Natural killer cell treated with Interleukin-12 subunit alpha and Interleukin-12 subunit beta and Interleukin-15 and Interleukin-18, amount 100 ng/mL, for 72 hours (primary cell): ENCODE data around the gene EHBP1L1. TPM values are rescaled to one million over a fixed set of nuclear protein-coding genes. Genes with fewer than 3 reads are reported as not detected.
A peak's percentile ranks its signal among the peaks of the same experiment; 100 is the strongest.

ENCODE experiments used
- ATAC-seq, 2 donors: fragments of 150-1000 bp; cut with Tn5 transposase in 1 of 2; sonication (Bioruptor Pico), chemical (Tn5 transposase) in 1 of 2; 2 replicates each; pipeline ENCODE4 v1.10.0; 2021
- DNase-seq: peaks from one replicate; pipeline ENCODE4 v3.0.0; 2022; ENCODE audit warnings: low spot score
- H3K27ac Mint-ChIP-seq, 2 donors: 1 replicate in 1 of 2; 2 replicates in 1 of 2; pipeline ENCODE4 v1.8.0; 2022; ENCODE audit warnings: mixed read lengths in 2 of 2, mild to moderate bottlenecking in 1 of 2, moderate library complexity in 1 of 2
- H3K27me3 Mint-ChIP-seq, 2 donors: 1 replicate in 1 of 2; 2 replicates in 1 of 2; pipeline ENCODE4 v1.8.0; 2022; ENCODE audit warnings: mixed read lengths in 2 of 2
- H3K36me3 Mint-ChIP-seq: one replicate; pipeline ENCODE4 v1.8.0; 2022; ENCODE audit warnings: mixed read lengths
- H3K4me1 Mint-ChIP-seq, 2 donors: 1 replicate in 1 of 2; 2 replicates in 1 of 2; pipeline ENCODE4 v1.8.0; 2022; ENCODE audit warnings: low read depth in 2 of 2, mixed read lengths in 2 of 2, mild to moderate bottlenecking in 1 of 2
- H3K4me3 Mint-ChIP-seq: one replicate; pipeline ENCODE4 v1.8.0; 2022; ENCODE audit warnings: mixed read lengths
- H3K9me3 Mint-ChIP-seq: 2 replicates; pipeline ENCODE4 v1.8.0; 2022; ENCODE audit warnings: mixed read lengths
- total RNA-seq, 2 donors: library from RNA; stranded (reverse); gene quantifications; one replicate each; pipeline ENCODE4 v1.2.3, GENCODE V29; 2022

Gene EHBP1L1
- total RNA-seq, result 100 to 1,000 TPM; 156 to 188 TPM

DNA sequence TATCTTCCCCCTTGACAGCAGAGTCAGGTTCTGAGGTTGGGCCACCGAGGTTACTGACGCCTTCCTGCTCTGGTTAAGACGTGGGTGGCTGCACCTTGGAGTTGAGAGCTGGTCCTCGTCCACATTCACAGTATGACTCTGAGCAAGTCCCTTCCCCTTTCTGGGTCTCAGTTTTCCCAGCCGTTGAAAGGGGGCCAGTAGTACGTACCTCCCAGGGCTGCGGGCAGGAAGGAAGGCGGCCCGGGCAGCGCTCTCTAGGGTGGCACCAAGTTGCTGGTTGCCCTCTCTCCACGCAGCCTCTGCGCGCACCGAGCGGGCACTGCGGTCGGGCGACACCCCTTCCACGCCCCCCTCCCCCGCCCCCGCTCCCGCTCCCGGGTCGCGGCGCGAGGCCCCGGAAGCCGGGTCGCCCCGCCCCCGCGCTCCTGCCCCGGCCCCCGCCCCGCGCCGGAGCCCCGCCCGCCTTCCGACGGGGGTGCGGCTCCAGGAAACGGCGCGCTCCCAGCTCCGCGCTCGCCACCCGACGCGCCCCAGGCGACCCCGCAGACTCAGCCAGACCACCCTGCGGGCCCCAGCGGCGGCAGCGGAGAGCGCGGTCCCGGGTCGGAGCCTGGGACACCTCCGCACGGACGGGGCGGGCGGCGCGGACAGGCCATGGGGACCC lies at the start of gene EHBP1L1:
Gene EHBP1L1 (plus strand): TSS at position 486 of the 664 bp plus-strand sequence. CDS start 250 bp downstream, outside the sequence.
- Mint-ChIP-seq H3K27ac (peak within 1 kb of the TSS; percentile 87 to 93), H3K4me3 (peak within 1 kb of the TSS; percentile 88), H3K36me3 (no peaks in the 10 kb centered on the region), H3K4me1 (peaks cover 47 to 53% of the 10 kb centered on the region in 2 donors), H3K9me3 (no peaks in the 10 kb centered on the region), H3K27me3 (no peaks in the 10 kb centered on the region)
- peak; percentile 90 for DNase-seq
- peak; percentile 58 to 69 for ATAC-seq

DNA sequence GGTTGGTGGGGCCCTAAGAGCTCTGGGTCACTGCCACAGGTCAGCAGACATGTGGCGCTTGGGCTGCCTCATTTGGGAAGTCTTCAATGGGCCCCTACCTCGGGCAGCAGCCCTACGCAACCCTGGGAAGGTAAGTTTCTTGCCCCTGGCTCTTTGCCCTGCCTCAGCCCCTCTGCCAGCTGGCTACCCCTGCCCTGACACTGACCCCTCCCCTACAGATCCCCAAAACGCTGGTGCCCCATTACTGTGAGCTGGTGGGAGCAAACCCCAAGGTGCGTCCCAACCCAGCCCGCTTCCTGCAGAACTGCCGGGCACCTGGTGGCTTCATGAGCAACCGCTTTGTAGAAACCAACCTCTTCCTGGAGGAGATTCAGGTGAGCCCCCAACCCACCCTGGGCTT lies 49.1 kb upstream of the EHBP1L1 start:
- peaks cover 23 to 33% of the 10 kb centered on the region in 2 donors for H3K4me1 Mint-ChIP-seq
- no peaks in the 10 kb centered on the region for H3K27me3 Mint-ChIP-seq
- no peaks in the 10 kb centered on the region for H3K36me3 Mint-ChIP-seq
- no peaks in the 10 kb centered on the region for H3K9me3 Mint-ChIP-seq
- H3K4me3 Mint-ChIP-seq, result peak overlapping the region; percentile 60
- DNase-seq (no peak), ATAC-seq (no peak)
- H3K27ac Mint-ChIP-seq, result no peak overlapping the region

DNA sequence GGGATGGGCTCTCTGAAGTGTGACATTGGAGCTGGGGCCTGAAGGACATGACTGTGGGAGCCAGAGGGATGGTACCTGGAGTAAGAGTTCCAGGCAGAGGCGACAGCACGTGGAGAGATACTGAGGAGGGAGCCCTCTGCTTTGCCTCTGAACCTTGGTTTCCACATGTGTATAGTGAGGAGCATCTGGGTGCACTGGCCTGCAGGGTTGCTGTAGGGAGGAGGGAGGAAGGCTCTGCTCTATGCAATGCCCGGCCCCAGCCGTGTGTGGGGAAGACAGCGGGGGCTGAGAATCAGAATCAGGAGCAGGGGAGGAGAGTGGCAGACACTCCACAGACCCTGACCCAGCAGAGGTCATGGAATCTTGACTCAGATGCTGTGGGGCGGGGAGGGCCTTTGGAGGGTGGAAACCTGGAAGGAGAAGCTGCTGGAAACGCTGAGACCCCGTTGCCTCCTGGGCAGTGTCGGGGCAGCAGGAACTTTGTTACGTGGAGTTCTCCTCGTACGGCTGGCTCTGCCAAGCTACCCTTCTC lies 47.0 kb upstream of the EHBP1L1 start:
- no peak for ATAC-seq
- H3K27ac Mint-ChIP-seq, result no peak overlapping the region

DNA sequence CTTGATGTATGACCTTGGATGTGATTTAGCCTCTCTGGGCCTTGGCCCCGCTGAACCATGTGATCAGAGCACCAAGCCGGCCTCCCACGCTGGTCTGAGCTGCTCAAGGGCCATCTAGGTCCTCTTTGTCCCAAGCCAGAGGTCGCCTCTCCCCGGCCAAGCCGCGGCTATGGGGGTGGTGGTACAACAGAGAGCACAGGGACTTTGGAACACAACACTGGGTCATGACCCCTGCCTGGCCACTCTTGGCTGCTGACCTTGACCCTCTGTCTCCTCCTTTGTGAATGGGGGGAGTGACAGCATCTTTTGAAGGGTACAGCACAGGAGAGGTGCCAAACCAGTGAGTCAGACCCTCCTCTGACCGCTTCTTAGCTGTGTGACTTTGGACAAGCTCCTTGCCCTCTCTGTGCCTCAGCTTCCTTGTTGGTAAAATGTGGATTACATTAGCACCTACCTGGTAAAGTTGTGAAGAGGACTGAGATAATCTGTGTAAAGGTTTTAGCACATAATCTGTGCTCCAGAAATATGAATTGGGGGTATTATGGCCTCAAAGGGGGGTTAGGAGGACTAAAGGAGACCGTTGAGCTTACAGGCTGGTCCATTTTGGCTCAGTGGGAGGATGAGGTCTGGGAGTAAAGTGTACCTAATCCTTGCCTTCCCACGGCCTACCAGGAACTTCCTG lies 46.2 kb upstream of the EHBP1L1 start:
- ATAC-seq (no peak), DNase-seq (no peak)
- H3K4me1 Mint-ChIP-seq, result peaks cover 6 to 17% of the 10 kb centered on the region in 2 donors
- H3K36me3 Mint-ChIP-seq, result no peaks in the 10 kb centered on the region
- no peak overlapping the region for H3K27ac Mint-ChIP-seq
- H3K4me3 Mint-ChIP-seq, result no peak overlapping the region
- H3K27me3 Mint-ChIP-seq, result no peaks in the 10 kb centered on the region
- H3K9me3 Mint-ChIP-seq, result no peaks in the 10 kb centered on the region

More for the DNA sequence above, 47.0 kb upstream of the EHBP1L1 start:
- Mint-ChIP-seq H3K9me3 (no peaks in the 10 kb centered on the region), H3K27me3 (no peaks in the 10 kb centered on the region), H3K4me3 (no peak overlapping the region), H3K36me3 (no peaks in the 10 kb centered on the region), H3K4me1 (peaks cover 12 to 19% of the 10 kb centered on the region in 2 donors)
- DNase-seq, result no peak

DNA sequence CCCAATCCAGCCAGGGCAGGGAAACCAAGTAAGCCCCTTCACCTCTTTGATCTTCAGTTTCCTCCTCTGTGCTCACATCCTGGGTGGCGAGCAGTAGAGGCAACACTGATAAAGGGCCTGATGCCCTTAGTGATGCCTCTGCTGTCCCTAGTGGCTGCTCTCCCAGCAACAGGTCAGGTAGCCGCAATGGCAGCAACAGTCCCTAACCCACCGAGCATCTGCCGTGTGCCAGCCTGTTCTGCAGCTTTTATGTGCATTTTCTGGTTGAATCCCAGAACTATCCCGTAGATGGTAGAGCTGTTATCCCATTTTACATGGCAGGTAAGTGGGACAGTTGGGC lies 45.7 kb upstream of the EHBP1L1 start:
- Mint-ChIP-seq H3K9me3 (no peaks in the 10 kb centered on the region), H3K27ac (no peak overlapping the region), H3K4me3 (no peak overlapping the region), H3K36me3 (no peaks in the 10 kb centered on the region), H3K27me3 (no peaks in the 10 kb centered on the region), H3K4me1 (peaks cover 5 to 18% of the 10 kb centered on the region in 2 donors)
- ATAC-seq, result no peak
- no peak for DNase-seq

DNA sequence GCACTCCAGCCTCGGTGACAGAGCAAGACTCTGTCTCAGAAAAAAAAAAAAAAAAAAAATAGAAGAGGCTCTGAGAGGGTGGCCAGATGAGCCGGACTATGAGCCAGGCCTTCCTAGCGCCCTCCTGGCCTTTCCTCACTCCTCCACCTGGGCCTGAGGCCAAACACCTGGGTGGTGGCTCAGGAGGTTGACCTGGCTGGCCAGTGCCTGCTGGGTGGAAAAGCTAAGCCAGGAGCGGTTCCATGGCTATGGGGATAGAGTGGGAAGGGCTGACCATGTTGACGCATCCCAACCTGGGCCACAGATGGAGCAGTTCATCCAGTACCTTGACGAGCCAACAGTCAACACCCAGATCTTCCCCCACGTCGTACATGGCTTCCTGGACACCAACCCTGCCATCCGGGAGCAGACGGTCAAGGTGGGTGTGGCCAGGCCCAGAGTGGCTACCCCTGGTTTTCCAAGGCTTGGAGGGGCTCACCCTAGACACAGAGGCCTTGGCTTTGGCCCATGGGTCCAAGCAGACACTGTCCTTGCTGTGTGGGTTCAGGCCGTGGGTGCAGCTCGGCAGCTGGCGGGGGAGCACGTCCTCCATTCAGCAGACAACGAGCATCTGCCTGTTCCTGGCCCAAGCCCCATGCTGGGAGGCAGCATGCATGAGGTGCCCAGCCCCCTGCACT lies 43.3 kb upstream of the EHBP1L1 start:
- no peaks in the 10 kb centered on the region for H3K9me3 Mint-ChIP-seq
- H3K4me1 Mint-ChIP-seq, result peaks cover 5 to 10% of the 10 kb centered on the region in 2 donors
- DNase-seq, result no peak
- no peaks in the 10 kb centered on the region for H3K36me3 Mint-ChIP-seq
- ATAC-seq, result no peak
- no peak overlapping the region for H3K4me3 Mint-ChIP-seq
- H3K27ac Mint-ChIP-seq, result no peak overlapping the region
- H3K27me3 Mint-ChIP-seq, result no peaks in the 10 kb centered on the region

DNA sequence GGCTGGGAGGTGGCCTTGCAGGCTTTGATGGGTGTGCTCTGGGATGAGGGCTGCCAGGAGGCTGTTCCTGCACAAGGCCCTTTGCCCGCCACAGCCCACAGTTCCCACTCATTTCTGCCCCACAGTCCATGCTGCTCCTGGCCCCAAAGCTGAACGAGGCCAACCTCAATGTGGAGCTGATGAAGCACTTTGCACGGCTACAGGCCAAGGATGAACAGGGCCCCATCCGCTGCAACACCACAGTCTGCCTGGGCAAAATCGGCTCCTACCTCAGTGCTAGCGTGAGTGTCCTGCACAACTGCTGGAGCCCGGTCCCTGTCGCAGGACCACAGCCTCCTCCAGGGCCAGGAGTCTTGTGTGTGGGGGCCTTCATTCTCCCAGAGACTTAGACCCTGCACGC lies 40.8 kb upstream of the EHBP1L1 start:
- Mint-ChIP-seq H3K9me3 (no peaks in the 10 kb centered on the region), H3K27ac (peak overlapping the region in 1 of 2 donors; percentile 9), H3K4me3 (no peak overlapping the region), H3K36me3 (no peaks in the 10 kb centered on the region), H3K27me3 (no peaks in the 10 kb centered on the region), H3K4me1 (peaks cover 0 to 5% of the 10 kb centered on the region in 2 donors)
- DNase-seq (no peak), ATAC-seq (no peak)

DNA sequence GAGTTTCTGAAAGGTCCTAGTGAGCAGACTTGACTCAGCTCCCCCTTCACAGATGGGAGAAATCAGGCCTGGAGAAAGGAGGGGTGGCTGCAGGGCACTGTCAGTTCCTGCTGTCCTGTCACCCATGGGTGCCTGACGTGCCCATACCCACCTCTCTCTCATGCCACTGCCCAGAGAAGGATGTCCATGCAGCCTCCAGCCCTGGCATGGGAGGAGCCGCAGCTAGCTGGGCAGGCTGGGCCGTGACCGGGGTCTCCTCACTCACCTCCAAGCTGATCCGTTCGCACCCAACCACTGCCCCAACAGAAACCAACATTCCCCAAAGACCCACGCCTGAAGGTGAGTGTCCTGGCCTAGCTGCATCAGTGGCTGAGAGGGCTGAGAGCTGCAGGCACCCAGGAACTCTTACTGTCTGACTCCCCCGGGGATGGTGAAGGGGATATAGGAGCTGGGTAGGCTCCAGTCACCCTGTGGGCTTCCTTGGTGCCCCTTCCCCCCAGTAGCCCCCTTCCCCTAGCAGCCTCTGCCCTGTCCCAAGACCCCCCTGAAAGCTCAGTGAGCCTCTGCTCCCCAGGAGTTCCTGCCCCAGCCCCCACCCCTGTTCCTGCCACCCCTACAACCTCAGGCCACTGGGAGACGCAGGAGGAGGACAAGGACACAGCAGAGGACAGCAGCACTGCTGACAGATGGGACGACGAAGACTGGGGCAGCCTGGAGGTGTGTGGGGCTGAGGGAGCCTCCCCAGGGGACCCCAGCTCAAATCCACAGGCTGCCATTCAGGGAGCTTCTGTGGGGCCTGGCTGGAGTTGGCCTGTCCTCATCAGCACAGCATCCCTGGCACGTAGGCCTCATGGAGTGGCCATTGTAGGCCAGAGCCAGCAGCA lies 39.2 kb upstream of the EHBP1L1 start:
- H3K4me3 Mint-ChIP-seq, result no peak overlapping the region
- no peaks in the 10 kb centered on the region for H3K9me3 Mint-ChIP-seq
- H3K27me3 Mint-ChIP-seq, result no peaks in the 10 kb centered on the region
- ATAC-seq (no peak), DNase-seq (no peak)
- no peak overlapping the region for H3K27ac Mint-ChIP-seq
- peaks cover under 1 to 8% of the 10 kb centered on the region in 2 donors for H3K4me1 Mint-ChIP-seq
- no peaks in the 10 kb centered on the region for H3K36me3 Mint-ChIP-seq

DNA sequence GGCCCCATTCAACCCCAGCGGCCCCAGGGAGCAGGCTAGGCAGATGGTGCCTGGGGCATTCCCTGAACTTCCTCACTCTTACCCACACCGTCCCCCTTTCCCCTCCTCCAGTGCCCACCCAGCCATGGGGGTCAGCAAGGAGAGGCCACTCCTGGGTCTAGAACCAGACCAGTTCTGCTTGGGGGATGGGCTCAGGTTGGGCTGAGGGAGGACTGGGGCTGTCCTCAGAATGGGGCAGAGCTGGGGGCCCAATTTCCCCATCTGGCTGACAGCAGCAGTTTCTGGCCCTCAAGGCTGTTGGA lies 38.6 kb upstream of the EHBP1L1 start:
- H3K4me1 Mint-ChIP-seq, result peaks cover 6 to 12% of the 10 kb centered on the region in 2 donors
- no peak overlapping the region for H3K4me3 Mint-ChIP-seq
- no peaks in the 10 kb centered on the region for H3K9me3 Mint-ChIP-seq
- peak overlapping the region in 1 of 2 donors; percentile 39 for H3K27ac Mint-ChIP-seq
- no peaks in the 10 kb centered on the region for H3K36me3 Mint-ChIP-seq
- no peaks in the 10 kb centered on the region for H3K27me3 Mint-ChIP-seq
- ATAC-seq (no peak), DNase-seq (no peak)

DNA sequence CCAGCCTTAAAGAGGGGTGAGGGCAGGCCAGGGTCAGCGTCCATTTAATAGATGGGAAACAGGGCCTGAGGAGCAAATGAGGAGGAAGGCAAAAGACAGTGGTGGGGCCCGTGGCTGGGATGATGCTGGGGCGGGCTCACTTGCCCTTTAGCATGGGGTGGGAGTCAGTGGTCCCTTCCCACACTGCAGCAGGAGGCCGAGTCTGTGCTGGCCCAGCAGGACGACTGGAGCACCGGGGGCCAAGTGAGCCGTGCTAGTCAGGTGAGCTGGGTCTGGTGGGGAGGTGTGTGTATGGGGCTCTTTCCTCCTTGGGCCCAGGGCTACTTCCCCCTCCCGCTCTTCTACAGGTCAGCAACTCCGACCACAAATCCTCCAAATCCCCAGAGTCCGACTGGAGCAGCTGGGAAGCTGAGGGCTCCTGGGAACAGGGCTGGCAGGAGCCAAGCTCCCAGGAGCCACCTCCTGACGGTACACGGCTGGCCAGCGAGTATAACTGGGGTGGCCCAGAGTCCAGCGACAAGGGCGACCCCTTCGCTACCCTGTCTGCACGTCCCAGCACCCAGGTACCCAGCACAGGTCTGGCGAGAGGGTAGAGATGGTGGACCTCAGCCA lies 38.1 kb upstream of the EHBP1L1 start:
- Mint-ChIP-seq H3K27me3 (no peaks in the 10 kb centered on the region), H3K36me3 (no peaks in the 10 kb centered on the region), H3K27ac (peak overlapping the region in 1 of 2 donors; percentile 39), H3K4me3 (no peak overlapping the region), H3K9me3 (no peaks in the 10 kb centered on the region), H3K4me1 (peaks cover 9 to 15% of the 10 kb centered on the region in 2 donors)
- no peak for DNase-seq
- ATAC-seq, result no peak

DNA sequence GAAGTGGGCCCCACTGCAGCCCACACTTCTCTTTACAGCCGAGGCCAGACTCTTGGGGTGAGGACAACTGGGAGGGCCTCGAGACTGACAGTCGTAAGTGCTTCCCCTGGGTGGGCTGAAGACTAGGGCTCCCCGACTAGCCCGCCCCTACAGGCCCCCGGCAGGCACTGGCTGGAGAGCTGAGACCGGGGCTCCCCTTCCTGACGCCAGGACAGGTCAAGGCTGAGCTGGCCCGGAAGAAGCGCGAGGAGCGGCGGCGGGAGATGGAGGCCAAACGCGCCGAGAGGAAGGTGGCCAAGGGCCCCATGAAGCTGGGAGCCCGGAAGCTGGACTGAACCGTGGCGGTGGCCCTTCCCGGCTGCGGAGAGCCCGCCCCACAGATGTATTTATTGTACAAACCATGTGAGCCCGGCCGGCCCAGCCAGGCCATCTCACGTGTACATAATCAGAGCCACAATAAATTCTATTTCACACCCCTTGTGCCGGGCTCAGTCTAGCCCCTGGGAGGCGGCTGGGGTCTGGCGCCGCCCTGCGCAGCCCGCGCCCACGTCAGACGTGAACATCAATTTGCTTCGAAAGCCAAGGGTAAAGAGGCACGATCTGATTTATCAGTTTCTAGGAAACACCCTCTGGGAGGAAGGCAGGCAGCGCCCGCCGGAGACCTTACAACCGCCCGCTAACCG lies 37.5 kb upstream of the EHBP1L1 start:
- ATAC-seq (no peak), DNase-seq (no peak)
- Mint-ChIP-seq H3K36me3 (no peaks in the 10 kb centered on the region), H3K27ac (no peak overlapping the region), H3K4me3 (no peak overlapping the region), H3K9me3 (no peaks in the 10 kb centered on the region), H3K27me3 (no peaks in the 10 kb centered on the region), H3K4me1 (peaks cover 11 to 16% of the 10 kb centered on the region in 2 donors)

DNA sequence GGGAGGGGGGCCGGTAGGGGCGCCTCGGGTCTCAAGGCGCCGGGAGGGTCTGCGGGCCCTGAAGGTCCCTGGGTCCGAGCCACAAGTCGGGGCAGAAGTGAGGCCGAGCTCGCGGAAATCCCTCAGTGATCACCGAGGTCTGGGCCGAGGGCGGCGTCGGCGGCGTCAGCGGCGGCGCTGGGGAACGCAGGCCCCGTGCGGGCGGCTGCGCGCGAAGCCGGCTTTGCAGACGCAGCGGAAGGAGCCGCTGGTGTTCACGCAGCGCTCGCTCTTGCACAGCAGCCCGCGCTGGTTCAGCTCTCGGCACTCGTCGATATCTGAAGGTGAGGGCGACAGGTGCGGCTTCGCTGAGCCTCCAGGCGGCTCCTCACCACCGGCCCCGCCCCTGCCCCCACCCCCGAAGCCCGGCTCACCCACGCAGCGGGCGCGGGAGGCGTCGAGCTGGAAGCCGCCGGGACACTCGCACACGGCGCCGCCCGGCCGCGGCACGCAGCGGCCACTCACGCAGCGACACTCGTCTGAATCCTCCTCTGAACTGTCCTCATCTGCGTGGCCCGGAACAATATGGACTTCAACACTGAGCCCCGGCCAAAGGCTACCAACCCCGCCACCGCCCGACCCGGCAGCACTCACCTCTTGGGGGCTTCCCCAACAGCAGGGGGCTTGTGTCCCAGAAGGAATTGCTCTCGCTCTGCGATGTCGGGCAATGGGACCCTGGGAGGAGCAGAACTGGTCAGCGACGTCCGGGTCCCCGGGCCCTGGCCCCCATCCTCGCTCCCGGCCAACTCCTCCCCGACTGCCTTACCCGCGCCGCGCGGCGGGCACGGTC lies 36.7 kb upstream of the EHBP1L1 start:
- no peak overlapping the region for H3K27ac Mint-ChIP-seq
- no peak overlapping the region for H3K4me3 Mint-ChIP-seq
- DNase-seq (no peak), ATAC-seq (no peak)
- H3K27me3 Mint-ChIP-seq, result no peaks in the 10 kb centered on the region
- peaks cover 11 to 21% of the 10 kb centered on the region in 2 donors for H3K4me1 Mint-ChIP-seq
- no peaks in the 10 kb centered on the region for H3K9me3 Mint-ChIP-seq
- H3K36me3 Mint-ChIP-seq, result no peaks in the 10 kb centered on the region
